AML-193 (cell line): ENCODE results near the gene LTC4S.

Experiments used
- DNase-seq, 2 experiments: peaks; one replicate each; lab custom pipeline; 2025; lab: John Stamatoyannopoulos, UW

Gene LTC4S

GRCh38 chr5:179795863-179796833 lies 2.4 kb downstream of the LTC4S start:
- peak; percentile 70 to 71 for DNase-seq

DNA sequence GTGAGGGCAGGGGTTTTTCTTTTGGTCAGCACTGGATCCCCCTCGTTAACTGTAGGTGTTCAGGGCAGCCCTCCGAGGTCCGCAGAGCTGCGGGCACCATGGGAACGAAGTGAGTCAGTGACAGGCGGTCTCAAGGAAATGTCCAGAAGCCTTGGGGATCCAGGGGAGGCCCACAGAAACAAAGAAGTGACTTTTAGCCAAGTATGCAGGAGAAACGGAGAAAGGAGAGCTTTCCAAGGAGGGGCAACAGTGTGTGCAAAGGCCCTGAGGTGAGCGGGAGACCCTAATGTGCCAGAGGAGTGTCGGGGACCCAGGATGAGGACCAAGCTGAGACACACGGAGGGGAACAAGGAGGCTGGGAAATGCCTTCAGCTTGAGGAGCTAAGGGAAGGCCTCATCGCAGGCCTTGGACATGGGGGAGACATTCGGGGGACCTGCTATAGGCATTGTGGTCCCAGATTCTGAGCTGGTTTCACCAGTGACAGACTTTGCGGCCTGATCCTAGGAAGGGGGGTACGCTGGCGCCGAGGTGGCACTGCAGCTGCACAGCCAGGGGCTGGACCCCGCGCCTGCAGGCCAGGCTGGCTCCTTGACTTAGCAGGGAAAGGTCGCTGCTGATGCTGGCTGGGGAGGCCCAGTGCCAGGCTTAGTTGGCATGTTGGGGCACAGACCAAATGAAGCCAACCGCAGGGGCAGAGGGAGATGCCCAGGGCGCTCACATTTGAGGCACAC lies 3.3 kb downstream of the LTC4S start:
- no peak for DNase-seq

DNA sequence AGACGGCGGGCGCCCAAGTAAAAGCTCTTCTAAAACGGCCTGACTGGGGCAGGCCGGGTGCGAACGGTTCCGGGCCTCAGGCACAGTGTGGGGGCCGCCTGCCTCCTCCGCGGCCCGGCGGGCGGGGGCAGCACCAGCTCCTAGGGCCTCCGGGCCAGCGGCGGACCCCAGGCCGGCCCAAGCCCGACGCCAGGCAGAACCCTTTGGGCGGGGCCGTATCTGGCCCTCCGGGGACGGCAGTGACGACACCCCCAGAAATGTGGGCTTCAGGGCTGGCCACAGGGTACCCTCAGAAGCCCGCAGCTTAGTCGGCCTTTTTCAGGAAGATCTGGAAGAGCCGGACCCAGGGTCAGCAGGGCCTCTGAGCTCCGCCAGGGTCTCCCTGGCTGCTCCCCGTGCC lies 4.0 kb downstream of the LTC4S start:
- no peak for DNase-seq

DNA sequence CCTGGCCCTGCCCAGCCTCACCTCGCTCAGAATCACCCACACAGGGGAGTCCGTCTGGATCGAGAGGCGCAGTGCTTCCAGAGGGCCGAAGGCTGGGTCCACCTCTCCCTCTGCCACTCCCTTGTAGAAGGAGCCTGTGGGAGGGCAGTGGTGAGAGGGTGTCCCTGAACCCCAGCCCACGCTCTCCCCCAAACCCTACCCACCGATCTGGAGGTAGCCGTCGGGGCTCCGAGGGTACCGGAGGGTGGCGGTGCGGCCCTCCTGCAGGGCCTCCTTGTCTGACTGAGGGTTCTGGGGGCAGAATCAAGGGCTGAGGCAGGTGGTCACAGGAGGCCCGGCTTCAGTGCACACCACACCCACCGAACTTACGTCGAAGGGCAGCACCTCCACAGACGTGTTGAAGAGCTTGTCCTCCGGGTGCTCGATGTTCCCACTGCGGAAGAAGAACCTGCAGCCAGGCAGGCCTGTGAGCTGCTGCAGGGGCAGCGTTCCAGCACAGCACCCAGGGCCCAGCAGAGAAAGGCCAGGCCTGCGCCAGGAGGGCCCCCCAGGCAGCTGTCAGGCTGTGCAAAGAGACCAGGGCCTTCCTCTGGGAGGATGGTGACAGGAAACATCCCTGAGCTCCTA lies 4.5 kb downstream of the LTC4S start:
- DNase-seq = no peak

- DNase-seq = no peak
These were observed 5.2 kb downstream of the LTC4S start for GRCh38 chr5:179798771-179799643.

- DNase-seq = no peak
These were observed 5.8 kb downstream of the LTC4S start for GRCh38 chr5:179799644-179799973.

- no peak for DNase-seq
These were observed 6.4 kb downstream of the LTC4S start for GRCh38 chr5:179800071-179800695.

- DNase-seq = no peak
These were observed 7.0 kb downstream of the LTC4S start for GRCh38 chr5:179800696-179801201.

GRCh38 chr5:179801304-179802206 lies 7.8 kb downstream of the LTC4S start:
- no peak for DNase-seq

DNA sequence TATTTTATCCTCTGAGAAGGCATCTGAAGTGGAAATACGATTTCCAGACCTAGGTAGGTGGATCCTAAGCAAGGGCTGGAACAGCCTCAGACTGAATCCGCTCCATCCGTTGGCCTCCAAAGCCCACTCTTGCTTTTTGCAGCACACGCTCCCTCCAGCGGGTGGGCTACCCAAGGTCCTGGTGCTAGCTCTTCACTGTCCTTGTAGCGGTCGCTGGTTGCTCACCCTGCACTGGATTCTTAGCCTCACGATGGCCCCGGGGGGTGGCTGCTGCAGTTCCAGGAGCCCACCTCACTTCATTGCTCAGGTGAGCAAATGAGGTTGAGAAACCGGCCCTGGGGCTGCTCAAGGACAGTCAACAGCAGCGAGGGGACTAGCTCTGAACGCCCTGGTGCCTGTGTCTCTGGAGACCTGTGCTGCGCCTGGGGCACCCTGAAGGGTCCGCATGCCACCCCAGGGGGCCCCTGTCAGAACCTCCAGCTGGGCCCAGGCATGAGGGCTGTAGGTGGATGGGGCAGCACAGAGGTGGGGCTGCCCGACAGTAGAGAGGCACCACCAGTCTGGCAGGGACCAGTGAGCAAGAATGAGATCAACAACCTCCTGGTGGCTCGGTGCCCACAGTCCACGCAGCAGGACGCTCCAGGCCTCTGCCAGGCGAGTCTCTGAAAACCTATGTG lies 8.6 kb downstream of the LTC4S start:
- no peak for DNase-seq

- DNase-seq = no peak
These were observed 9.3 kb downstream of the LTC4S start for GRCh38 chr5:179802950-179803562.

- DNase-seq = peak; percentile 76 to 79
These were observed 10.1 kb downstream of the LTC4S start for GRCh38 chr5:179803651-179804554.

DNA sequence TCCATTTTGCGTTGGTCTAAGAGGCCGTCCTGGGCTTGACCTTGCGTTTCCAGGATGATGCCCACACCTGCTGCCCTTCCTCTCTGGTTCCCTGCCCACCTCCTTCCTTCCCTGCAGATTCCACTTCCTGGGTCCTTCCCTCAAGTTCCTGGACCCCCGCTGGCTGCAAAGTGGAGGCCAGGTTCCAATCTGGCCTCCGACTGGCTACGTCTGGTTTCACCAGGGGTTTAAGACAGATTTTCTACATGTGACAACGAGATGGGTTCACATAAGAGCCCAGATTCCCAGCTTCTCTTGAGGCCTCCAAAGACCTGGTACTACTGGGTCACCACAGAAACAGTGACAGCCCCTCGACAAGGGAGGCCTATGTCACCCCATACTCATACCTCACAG lies 10.8 kb downstream of the LTC4S start:
- no peak for DNase-seq

DNA sequence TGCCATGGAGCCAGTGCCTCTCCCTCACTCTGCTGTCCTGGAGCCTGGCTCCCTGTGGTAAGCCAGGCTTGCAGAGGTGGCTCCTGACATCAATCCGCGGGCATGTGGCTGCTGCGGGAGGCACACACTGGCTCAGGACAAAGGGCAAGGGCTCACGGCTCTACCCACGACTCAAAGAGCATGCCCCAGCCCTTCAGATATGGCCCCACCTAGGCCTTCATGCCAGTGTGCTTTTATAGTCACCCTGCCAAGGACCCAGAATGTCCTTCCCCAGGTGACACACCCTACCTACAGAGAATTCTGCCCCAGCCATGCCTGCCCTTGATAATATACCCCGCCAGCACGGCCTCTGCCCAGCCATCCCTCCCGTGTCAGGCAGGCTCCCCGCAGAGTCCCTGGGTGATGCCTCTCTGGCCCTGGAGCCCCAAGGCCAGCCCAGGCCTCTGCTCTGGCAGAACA lies 11.3 kb downstream of the LTC4S start:
- DNase-seq = no peak

- peak; percentile 22 to 24 for DNase-seq
These were observed 11.9 kb downstream of the LTC4S start for GRCh38 chr5:179805529-179806249.

- DNase-seq = peak; percentile 34 to 49
These were observed 12.7 kb downstream of the LTC4S start, which contains the start of gene MGAT4B for GRCh38 chr5:179806250-179807048. Gene MGAT4B (minus strand): TSS chr5:179806866. CDS start chr5:179806583, 283 bp downstream.
